ENCODE data around the gene P4HTM. TPM values are rescaled to one million over a fixed set of nuclear protein-coding genes. Genes with fewer than 3 reads are reported as not detected.
A peak's percentile ranks its signal among the peaks of the same experiment; 100 is the strongest.

P4HTM gene
- total and polyA plus RNA-seq, 2 of the 4 experiments (the other 2 are of a cell fraction), result 10.4 to 26.1 TPM

DNA sequence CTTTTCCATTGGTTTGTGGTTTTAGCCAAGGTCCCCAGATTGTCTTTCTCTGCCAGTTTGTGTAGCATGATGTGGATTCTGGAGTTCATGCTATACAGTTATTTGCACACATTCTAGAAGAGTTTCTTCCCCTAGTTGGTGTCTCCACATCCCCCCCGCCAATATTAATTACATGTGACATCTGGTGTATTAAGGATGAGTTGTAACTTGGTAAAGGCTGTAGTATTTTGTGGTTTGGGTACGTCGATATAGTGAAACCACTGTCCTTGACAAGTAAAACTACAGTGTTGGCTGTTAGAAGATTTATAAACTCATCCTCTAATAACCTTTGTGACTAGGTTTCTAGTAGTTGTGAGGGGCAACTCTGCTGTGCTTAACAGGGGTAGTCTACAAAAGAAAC lies 23.7 kb upstream of the P4HTM start:
- Histone ChIP-seq H2AK5ac (ENCODE audit: low read depth, low read length) (no peak overlapping the region), H4K5ac (ENCODE audit: low read depth, low read length) (no peak overlapping the region), H3K23ac (ENCODE audit: low read depth, low read length) (peak overlapping the region; percentile 31; the same call in 1 of the 2 replicates), H4K20me1 (ENCODE audit: insufficient read depth, low read length) (peaks cover 3% of the 10 kb centered on the region; the same call in 1 of the 2 replicates), H2BK5ac (ENCODE audit: low read depth, low read length, poor library complexity, severe bottlenecking) (no peak overlapping the region), H3K4me2 (ENCODE audit: low read depth, low read length) (no peak overlapping the region), H2BK15ac (ENCODE audit: low read depth, low read length) (no peak overlapping the region), H2AFZ (replicated peaks; ENCODE audit: low read length, poor library complexity) (no peak overlapping the region), H3K4ac (ENCODE audit: low read depth, low read length) (no peak overlapping the region), H3K27me3 (ENCODE audit: control insufficient read depth, insufficient read depth, low read length) (no peaks in the 10 kb centered on the region), H2BK20ac (ENCODE audit: low read depth, low read length) (no peak overlapping the region), H3K4me3 (ENCODE audit: insufficient read depth, low read depth, low read length) (no peak overlapping the region), H3K27ac (ENCODE audit: insufficient read depth, low read length) (no peak overlapping the region), H2BK120ac (ENCODE audit: low read depth, low read length) (no peak overlapping the region), H3K9me1 (ENCODE audit: insufficient read depth, low read length) (no peaks in the 10 kb centered on the region), H3K9ac (ENCODE audit: low read depth, low read length) (no peak overlapping the region), H4K8ac (ENCODE audit: low read depth in 2 of 2, low read length in 2 of 2) (no peak overlapping the region), H4K91ac (ENCODE audit: insufficient read depth, low read depth, low read length) (no peak overlapping the region), H3K79me1 (ENCODE audit: low read depth in 1 of 2, low read length in 2 of 2) (peaks cover 13 to 25% of the 10 kb centered on the region in 2 experiments), H3K56ac (ENCODE audit: extremely low read depth, insufficient read depth, low read length) (no peak overlapping the region), H2AK9ac (replicated peaks; ENCODE audit: low read depth, low read length, poor library complexity) (no peak overlapping the region), H3K4me1 (ENCODE audit: control insufficient read depth, insufficient read depth, low read length) (peaks cover 5% of the 10 kb centered on the region), H3K18ac (ENCODE audit: low read depth, low read length) (no peak overlapping the region), H3K9me3 (ENCODE audit: control insufficient read depth, insufficient read depth, low read length) (no peaks in the 10 kb centered on the region), H3K14ac (replicated peaks; ENCODE audit: low read depth, low read length) (no peak overlapping the region), H3K36me3 (ENCODE audit: control insufficient read depth, insufficient read depth, low read length) (peaks cover 35% of the 10 kb centered on the region)
- dilution Hi-C loops (cut with HindIII; ENCODE audit: low sequenced_read_pairs, unreplicated experiment) (no loop called here), in situ Hi-C loops (cut with MboI; ENCODE audit: low sequenced_read_pairs) (no loop called here), intact Hi-C loops (cut with micrococcal nuclease) (no loop called here)
- no peak for ATAC-seq (ENCODE audit: low read depth)
- CTCF ChIA-PET, result interaction anchor here (0.7 to 0.9 kb wide), 2 partner anchors 13 to 20 kb away, joined by 3 to 4 read pairs; no protein-coding TSS in a partner anchor
- WGBS, 2 experiments (ENCODE audit: extremely low coverage in 2 of 2, insufficient read length in 1 of 2), result no CpG with 5 or more reads among the region's 3 CpGs
- TF ChIP-seq SMC3 (IDR thresholded peaks at IDR 0.05; ENCODE audit: low read depth, low read length), result no peak
- TF ChIP-seq CEBPB (IDR thresholded peaks at IDR 0.05; ENCODE audit: low read depth, low read length), result no peak
- TF ChIP-seq CHD1 (IDR thresholded peaks at IDR 0.05; ENCODE audit: low read depth, low read length), result no peak
- TF ChIP-seq MXI1 (IDR thresholded peaks at IDR 0.05; ENCODE audit: borderline replicate concordance, low read depth, low read length), result no peak
- TF ChIP-seq RFX5 (IDR thresholded peaks at IDR 0.05; ENCODE audit: low read depth, low read length), result no peak
- TF ChIP-seq RCOR1 (IDR thresholded peaks at IDR 0.05; ENCODE audit: insufficient replicate concordance, low read length), result no peak
- TF ChIP-seq, protein P1, sequence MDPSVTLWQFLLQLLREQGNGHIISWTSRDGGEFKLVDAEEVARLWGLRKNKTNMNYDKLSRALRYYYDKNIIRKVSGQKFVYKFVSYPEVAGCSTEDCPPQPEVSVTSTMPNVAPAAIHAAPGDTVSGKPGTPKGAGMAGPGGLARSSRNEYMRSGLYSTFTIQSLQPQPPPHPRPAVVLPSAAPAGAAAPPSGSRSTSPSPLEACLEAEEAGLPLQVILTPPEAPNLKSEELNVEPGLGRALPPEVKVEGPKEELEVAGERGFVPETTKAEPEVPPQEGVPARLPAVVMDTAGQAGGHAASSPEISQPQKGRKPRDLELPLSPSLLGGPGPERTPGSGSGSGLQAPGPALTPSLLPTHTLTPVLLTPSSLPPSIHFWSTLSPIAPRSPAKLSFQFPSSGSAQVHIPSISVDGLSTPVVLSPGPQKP (IDR thresholded peaks at IDR 0.05; ENCODE audit: borderline replicate concordance, low read depth, low read length), result no peak
- no peak for TF ChIP-seq POLR2A (IDR thresholded peaks at IDR 0.05; ENCODE audit: low read depth, low read length)
- TF ChIP-seq MAFK (IDR thresholded peaks at IDR 0.05; ENCODE audit: low read depth, low read length), result no peak
- TF ChIP-seq, protein P2, sequence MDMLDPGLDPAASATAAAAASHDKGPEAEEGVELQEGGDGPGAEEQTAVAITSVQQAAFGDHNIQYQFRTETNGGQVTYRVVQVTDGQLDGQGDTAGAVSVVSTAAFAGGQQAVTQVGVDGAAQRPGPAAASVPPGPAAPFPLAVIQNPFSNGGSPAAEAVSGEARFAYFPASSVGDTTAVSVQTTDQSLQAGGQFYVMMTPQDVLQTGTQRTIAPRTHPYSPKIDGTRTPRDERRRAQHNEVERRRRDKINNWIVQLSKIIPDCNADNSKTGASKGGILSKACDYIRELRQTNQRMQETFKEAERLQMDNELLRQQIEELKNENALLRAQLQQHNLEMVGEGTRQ (IDR thresholded peaks at IDR 0.05; ENCODE audit: low read depth, low read length), result no peak
- no peak for TF ChIP-seq MAZ (IDR thresholded peaks at IDR 0.05; ENCODE audit: borderline replicate concordance, low read depth, low read length)
- TF ChIP-seq NFE2L2 (IDR thresholded peaks at IDR 0.05; ENCODE audit: low read depth, low read length), result no peak
- no peak for TF ChIP-seq RAD21 (IDR thresholded peaks at IDR 0.05; ENCODE audit: low read length)
- TF ChIP-seq, protein P3, sequence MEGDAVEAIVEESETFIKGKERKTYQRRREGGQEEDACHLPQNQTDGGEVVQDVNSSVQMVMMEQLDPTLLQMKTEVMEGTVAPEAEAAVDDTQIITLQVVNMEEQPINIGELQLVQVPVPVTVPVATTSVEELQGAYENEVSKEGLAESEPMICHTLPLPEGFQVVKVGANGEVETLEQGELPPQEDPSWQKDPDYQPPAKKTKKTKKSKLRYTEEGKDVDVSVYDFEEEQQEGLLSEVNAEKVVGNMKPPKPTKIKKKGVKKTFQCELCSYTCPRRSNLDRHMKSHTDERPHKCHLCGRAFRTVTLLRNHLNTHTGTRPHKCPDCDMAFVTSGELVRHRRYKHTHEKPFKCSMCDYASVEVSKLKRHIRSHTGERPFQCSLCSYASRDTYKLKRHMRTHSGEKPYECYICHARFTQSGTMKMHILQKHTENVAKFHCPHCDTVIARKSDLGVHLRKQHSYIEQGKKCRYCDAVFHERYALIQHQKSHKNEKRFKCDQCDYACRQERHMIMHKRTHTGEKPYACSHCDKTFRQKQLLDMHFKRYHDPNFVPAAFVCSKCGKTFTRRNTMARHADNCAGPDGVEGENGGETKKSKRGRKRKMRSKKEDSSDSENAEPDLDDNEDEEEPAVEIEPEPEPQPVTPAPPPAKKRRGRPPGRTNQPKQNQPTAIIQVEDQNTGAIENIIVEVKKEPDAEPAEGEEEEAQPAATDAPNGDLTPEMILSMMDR (conservative IDR thresholded peaks at IDR 0.05; ENCODE audit: low read depth, low read length), result no peak
- TF ChIP-seq FOS (IDR thresholded peaks at IDR 0.05; ENCODE audit: low read depth, low read length), result no peak
- no peak for TF ChIP-seq BHLHE40 (IDR thresholded peaks at IDR 0.05; ENCODE audit: low read depth, low read length)
- peak; percentile 3 for DNase-seq
- no TSS peak for BruUV-seq (replicated peaks)
- POLR2A ChIA-PET (ENCODE audit: unreplicated experiment), result no interaction called here

All from IMR-90 (cell line).